ENCODE data around the gene KIAA1328.
"Not testable (repeated sequence)": the region's sequence is repeated elsewhere in the genome, so short reads cannot be mapped to it uniquely, and the experiment has no call there.

Gene KIAA1328

GRCh38 chr18:36903215-36903928 is 74.4 kb downstream of the KIAA1328 start:
- H3K4me1 ChIP-seq (ENCODE audit: insufficient read depth, low read length): no peaks in the 10 kb centered on the region
- no peak overlapping the region for H3K4me3 ChIP-seq (ENCODE audit: low read length)
- no peak overlapping the region for H3K27ac ChIP-seq (ENCODE audit: low read depth, low read length)
- H3K9ac ChIP-seq (ENCODE audit: low read depth, low read length): no peak overlapping the region
- 93% methylated on average over 2 of the region's 3 CpGs for WGBS
- no peaks in the 10 kb centered on the region; the same call in 1 of the 2 replicates for H3K9me3 ChIP-seq (ENCODE audit: insufficient read depth, low read depth, low read length)
- no peaks in the 10 kb centered on the region for H3K27me3 ChIP-seq (ENCODE audit: insufficient read depth, low read length)
- no peaks in the 10 kb centered on the region for H3K36me3 ChIP-seq (ENCODE audit: insufficient read depth, low read length)

DNA sequence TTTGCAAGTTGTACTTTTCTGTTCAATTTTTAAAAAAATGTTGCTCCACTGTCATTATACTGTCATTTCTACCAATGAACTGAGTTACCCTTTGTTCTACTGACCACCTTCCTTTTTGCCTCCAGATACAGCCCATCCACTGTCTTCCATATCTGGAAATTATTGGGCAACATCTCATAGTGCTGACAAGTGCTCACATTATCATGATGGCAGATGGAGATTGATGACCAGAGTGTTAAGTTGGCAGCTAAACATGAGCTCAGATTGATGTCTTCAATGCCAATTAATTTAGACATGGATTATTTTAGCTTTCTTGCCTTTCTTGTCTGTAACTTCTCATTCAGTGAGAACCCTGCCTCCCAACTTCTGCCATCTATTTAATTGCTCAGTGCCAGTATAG is 76.6 kb downstream of the KIAA1328 start:
- H3K4me1 ChIP-seq (ENCODE audit: insufficient read depth, low read length): no peaks in the 10 kb centered on the region
- H3K9ac ChIP-seq (ENCODE audit: low read depth, low read length): no peak overlapping the region
- no peak overlapping the region for H3K27ac ChIP-seq (ENCODE audit: low read depth, low read length)
- no peaks in the 10 kb centered on the region for H3K27me3 ChIP-seq (ENCODE audit: insufficient read depth, low read length)
- H3K4me3 ChIP-seq (ENCODE audit: low read length): no peak overlapping the region
- H3K36me3 ChIP-seq (ENCODE audit: insufficient read depth, low read length): no peaks in the 10 kb centered on the region
- no peaks in the 10 kb centered on the region for H3K9me3 ChIP-seq (ENCODE audit: insufficient read depth, low read depth, low read length)

DNA sequence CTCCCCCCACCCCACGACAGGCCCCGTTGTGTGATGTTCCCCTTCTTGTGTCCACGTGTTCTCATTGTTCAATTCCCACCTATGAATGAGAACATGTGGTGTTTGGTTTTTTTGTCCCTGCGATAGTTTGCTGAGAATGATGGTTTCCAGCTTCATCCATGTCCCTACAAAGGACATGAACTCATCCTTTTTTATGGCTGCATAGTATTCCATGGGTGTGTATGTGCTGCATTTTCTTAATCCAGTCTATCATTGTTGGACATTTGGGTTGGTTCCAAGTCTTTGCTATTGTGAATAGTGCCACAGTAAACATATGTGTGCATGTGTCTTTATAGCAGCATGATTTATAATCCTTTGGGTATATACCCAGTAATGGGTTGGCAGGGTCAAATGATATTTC is 80.4 kb downstream of the KIAA1328 start:
- H3K36me3 ChIP-seq (ENCODE audit: insufficient read depth, low read length): not testable (repeated sequence)
- WGBS: no CpG with 5 or more reads among the region's 4 CpGs

DNA sequence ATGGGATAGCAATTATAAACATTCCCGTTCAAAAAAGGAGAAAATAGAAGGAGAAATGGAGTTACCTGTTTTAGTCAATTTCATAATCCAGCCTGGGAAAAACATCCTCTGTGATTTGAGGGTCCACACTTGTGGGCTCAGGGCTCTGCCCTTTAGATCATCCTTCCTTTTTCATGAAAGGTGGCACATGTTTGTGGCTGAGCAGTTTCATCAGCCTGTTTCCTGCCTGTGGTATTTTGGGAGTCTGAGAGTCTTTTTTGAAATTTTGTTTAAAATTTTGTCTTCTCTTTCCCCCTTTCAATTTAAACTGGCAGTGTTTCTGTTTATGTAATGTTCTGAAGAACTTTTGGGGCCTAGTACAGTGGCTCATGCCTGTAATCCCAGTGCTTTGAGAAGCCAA is 84.0 kb downstream of the KIAA1328 start:
- H3K4me1 ChIP-seq (ENCODE audit: insufficient read depth, low read length): no peaks in the 10 kb centered on the region
- H3K9me3 ChIP-seq (ENCODE audit: insufficient read depth, low read depth, low read length): no peaks in the 10 kb centered on the region
- H3K36me3 ChIP-seq (ENCODE audit: insufficient read depth, low read length): no peaks in the 10 kb centered on the region
- H3K27me3 ChIP-seq (ENCODE audit: insufficient read depth, low read length): no peaks in the 10 kb centered on the region
- H3K9ac ChIP-seq (ENCODE audit: low read depth, low read length): no peak overlapping the region
- no peak overlapping the region for H3K27ac ChIP-seq (ENCODE audit: low read depth, low read length)
- no peak overlapping the region for H3K4me3 ChIP-seq (ENCODE audit: low read length)
- 100% methylated on average over 1 of the region's 1 CpG for WGBS

More for the DNA sequence above, 80.4 kb downstream of the KIAA1328 start:
- not testable (repeated sequence) for H3K9ac ChIP-seq (ENCODE audit: low read depth, low read length); H3K27me3 ChIP-seq (ENCODE audit: insufficient read depth, low read length); H3K4me1 ChIP-seq (ENCODE audit: insufficient read depth, low read length); H3K4me3 ChIP-seq (ENCODE audit: low read length); H3K9me3 ChIP-seq (ENCODE audit: insufficient read depth, low read depth, low read length); H3K27ac ChIP-seq (ENCODE audit: low read depth, low read length)

DNA sequence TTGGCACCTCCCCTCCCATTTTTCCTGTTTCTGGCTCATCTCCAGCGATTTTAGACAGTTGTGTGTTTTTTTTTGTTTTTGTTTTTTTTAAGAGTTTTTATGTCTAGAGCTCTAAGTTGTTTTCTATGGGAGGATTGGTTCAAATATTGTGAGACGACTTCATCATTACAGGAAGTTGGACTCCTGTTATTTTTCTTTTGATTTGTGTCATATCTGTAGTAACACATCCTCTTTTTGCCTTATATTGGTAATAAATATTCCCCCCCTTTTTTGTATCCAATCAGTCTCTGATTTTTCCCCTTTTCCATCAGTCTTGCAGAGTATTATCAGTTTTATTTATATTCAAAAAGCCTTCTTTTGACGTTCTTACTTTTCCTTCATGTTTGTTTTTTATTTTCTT is 89.0 kb downstream of the KIAA1328 start:
- Histone ChIP-seq H3K9ac (ENCODE audit: low read depth, low read length) (no peak overlapping the region), H3K27ac (ENCODE audit: low read depth, low read length) (no peak overlapping the region), H3K4me3 (ENCODE audit: low read length) (no peak overlapping the region), H3K9me3 (ENCODE audit: insufficient read depth, low read depth, low read length) (no peaks in the 10 kb centered on the region), H3K4me1 (ENCODE audit: insufficient read depth, low read length) (no peaks in the 10 kb centered on the region), H3K36me3 (ENCODE audit: insufficient read depth, low read length) (no peaks in the 10 kb centered on the region), H3K27me3 (ENCODE audit: insufficient read depth, low read length) (no peaks in the 10 kb centered on the region)
- WGBS: 90% methylated on average over 3 of the region's 3 CpGs

DNA sequence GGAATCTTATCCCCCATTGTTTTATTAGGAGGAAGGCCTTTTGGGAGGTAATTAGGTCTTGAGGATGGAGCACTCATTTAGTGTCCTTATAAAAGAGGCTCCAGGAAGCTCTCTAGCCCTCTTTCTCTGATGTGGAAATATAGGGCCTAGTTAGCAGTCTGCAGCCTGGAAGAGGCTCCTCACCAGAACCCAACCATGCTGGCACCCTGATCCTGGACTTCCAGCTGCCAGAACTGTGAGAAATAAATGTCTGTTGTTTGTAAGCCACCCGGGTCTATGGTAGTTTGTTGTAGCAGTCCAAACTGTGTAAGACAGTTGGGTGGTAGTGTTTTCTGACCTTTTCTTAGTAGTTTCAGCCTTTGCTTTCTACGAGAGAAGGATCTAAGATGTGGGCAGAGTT is 100.7 kb downstream of the KIAA1328 start:
- H3K9me3 ChIP-seq (ENCODE audit: insufficient read depth, low read depth, low read length): no peaks in the 10 kb centered on the region
- no peaks in the 10 kb centered on the region for H3K36me3 ChIP-seq (ENCODE audit: insufficient read depth, low read length)
- no peak overlapping the region for H3K27ac ChIP-seq (ENCODE audit: low read depth, low read length)
- no peak overlapping the region for H3K9ac ChIP-seq (ENCODE audit: low read depth, low read length)
- no peak overlapping the region for H3K4me3 ChIP-seq (ENCODE audit: low read length)
- 93% methylated on average over 2 of the region's 2 CpGs for WGBS
- H3K4me1 ChIP-seq (ENCODE audit: insufficient read depth, low read length): no peaks in the 10 kb centered on the region
- no peaks in the 10 kb centered on the region for H3K27me3 ChIP-seq (ENCODE audit: insufficient read depth, low read length)

DNA sequence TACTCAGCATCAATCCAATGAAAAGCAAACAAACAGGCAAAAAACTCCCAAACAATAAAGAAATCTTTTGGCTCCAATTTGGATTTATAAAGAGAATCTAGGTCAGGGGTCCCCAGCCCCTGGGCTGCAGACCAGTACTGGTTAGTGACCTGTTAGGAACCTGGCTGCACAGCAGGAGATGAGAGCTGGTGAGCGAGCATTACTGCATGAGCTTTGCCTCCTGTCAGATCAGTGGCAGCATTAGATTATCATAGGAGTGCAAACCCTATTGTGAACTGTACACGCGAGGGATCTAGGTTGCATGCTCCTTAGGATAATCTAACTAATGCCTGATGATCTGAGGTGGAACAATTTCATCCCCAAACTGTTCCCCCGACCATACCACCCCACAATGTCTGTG is 102.2 kb downstream of the KIAA1328 start:
- Histone ChIP-seq H3K27ac (ENCODE audit: low read depth, low read length) (no peak overlapping the region), H3K9ac (ENCODE audit: low read depth, low read length) (no peak overlapping the region), H3K4me1 (ENCODE audit: insufficient read depth, low read length) (no peaks in the 10 kb centered on the region), H3K36me3 (ENCODE audit: insufficient read depth, low read length) (no peaks in the 10 kb centered on the region), H3K4me3 (ENCODE audit: low read length) (no peak overlapping the region), H3K27me3 (ENCODE audit: insufficient read depth, low read length) (no peaks in the 10 kb centered on the region), H3K9me3 (ENCODE audit: insufficient read depth, low read depth, low read length) (no peaks in the 10 kb centered on the region)
- WGBS: 84% methylated on average over 4 of the region's 4 CpGs

- Histone ChIP-seq H3K4me1 (ENCODE audit: insufficient read depth, low read length) (no peaks in the 10 kb centered on the region), H3K27me3 (ENCODE audit: insufficient read depth, low read length) (no peaks in the 10 kb centered on the region), H3K9me3 (ENCODE audit: insufficient read depth, low read depth, low read length) (no peaks in the 10 kb centered on the region), H3K36me3 (ENCODE audit: insufficient read depth, low read length) (no peaks in the 10 kb centered on the region), H3K27ac (ENCODE audit: low read depth, low read length) (no peak overlapping the region), H3K9ac (ENCODE audit: low read depth, low read length) (no peak overlapping the region), H3K4me3 (ENCODE audit: low read length) (no peak overlapping the region)
- WGBS: 96% methylated on average over 2 of the region's 2 CpGs
Measured at GRCh38 chr18:36933552-36933951, 104.6 kb downstream of the KIAA1328 start.

DNA sequence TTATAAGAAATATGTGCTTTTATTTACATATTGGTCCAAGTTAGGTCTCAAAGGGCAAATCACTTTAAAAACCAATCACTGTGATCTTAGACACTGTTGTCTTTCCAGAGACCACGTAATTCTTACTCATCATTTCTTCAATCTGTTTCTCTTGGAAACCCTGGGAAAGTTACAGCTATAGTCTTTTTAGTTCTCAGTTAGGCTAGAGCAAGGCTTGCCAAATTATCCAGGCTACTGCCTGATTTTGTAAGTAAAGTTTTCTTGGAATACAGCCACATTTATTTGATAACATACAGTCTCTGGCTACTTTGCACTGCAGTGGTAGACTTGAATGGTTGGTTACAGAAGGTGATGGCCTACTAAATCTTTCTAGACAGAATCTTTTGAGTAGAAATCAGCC is 106.0 kb downstream of the KIAA1328 start:
- 100% methylated on average over 1 of the region's 1 CpG for WGBS
- no peak overlapping the region for H3K9ac ChIP-seq (ENCODE audit: low read depth, low read length)
- no peaks in the 10 kb centered on the region for H3K36me3 ChIP-seq (ENCODE audit: insufficient read depth, low read length)
- H3K27ac ChIP-seq (ENCODE audit: low read depth, low read length): no peak overlapping the region
- 0 out of 2 replicates have a peak, but pooled peaks cover 3% of the 10 kb centered on the region for H3K9me3 ChIP-seq (ENCODE audit: insufficient read depth, low read depth, low read length)
- no peak overlapping the region for H3K4me3 ChIP-seq (ENCODE audit: low read length)
- no peaks in the 10 kb centered on the region for H3K27me3 ChIP-seq (ENCODE audit: insufficient read depth, low read length)
- H3K4me1 ChIP-seq (ENCODE audit: insufficient read depth, low read length): no peaks in the 10 kb centered on the region

DNA sequence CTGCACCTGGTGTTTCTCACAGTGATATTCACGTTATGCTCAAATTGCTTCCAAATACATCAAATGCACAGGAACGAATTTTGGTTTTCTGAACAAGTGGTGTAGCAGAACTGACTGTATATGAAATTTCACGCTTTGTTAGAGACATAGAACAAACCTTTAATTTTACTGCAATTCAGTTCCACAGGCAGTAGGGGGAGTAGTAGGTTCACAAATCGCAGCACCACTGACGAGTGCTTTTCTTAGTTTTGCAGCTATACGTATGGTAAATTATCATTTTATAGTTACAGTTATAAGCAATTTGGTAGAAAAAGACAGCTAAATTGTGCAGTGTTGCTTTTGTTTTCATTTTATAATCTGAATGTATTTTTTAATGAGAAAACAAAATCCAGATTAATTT is 113.3 kb downstream of the KIAA1328 start:
- Histone ChIP-seq H3K4me1 (ENCODE audit: insufficient read depth, low read length) (peaks cover 23% of the 10 kb centered on the region), H3K27ac (ENCODE audit: low read depth, low read length) (no peak overlapping the region), H3K9me3 (ENCODE audit: insufficient read depth, low read depth, low read length) (0 out of 2 replicates have a peak, but pooled peaks cover 3% of the 10 kb centered on the region), H3K9ac (ENCODE audit: low read depth, low read length) (no peak overlapping the region), H3K36me3 (ENCODE audit: insufficient read depth, low read length) (no peaks in the 10 kb centered on the region), H3K4me3 (ENCODE audit: low read length) (no peak overlapping the region), H3K27me3 (ENCODE audit: insufficient read depth, low read length) (no peaks in the 10 kb centered on the region)
- 16% methylated on average over 5 of the region's 6 CpGs for WGBS

DNA sequence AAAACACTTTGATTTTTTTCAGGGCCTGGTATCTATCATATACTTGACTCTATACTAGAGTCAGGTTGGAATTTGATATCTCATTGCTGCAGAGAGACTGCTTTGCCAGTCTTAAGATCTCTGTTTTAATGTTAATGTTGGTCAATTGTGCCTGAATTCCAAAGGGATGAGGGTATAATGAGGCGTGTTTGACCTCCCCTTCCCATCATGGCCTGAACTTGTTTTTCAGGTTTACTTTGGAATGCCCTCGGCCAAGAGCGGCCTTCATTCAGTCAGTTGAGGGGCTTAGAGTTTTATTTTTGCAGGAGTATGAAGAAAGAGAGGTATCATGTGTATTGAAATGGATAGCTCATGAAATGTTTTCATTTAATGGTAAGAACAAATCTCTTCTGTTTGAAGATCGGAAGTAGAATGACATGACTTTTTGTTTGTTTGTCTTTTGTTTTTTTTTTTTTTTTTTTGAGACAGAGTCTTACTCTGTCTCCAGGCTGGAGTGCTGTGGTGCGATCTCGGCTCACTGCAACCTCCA is 119.0 kb downstream of the KIAA1328 start:
- peak overlapping the region; percentile 56 for H3K9ac ChIP-seq (ENCODE audit: low read depth, low read length)
- peak overlapping the region; percentile 72 for H3K27ac ChIP-seq (ENCODE audit: low read depth, low read length)
- H3K9me3 ChIP-seq (ENCODE audit: insufficient read depth, low read depth, low read length): no peaks in the 10 kb centered on the region

GRCh38 chr18:36950282-36950681 is 121.4 kb downstream of the KIAA1328 start:
- 65% methylated on average over 3 of the region's 4 CpGs for WGBS
- Histone ChIP-seq H3K9ac (ENCODE audit: low read depth, low read length) (no peak overlapping the region), H3K36me3 (ENCODE audit: insufficient read depth, low read length) (no peaks in the 10 kb centered on the region), H3K4me1 (ENCODE audit: insufficient read depth, low read length) (peaks cover 49% of the 10 kb centered on the region), H3K27me3 (ENCODE audit: insufficient read depth, low read length) (no peaks in the 10 kb centered on the region), H3K4me3 (ENCODE audit: low read length) (no peak overlapping the region), H3K27ac (ENCODE audit: low read depth, low read length) (no peak overlapping the region), H3K9me3 (ENCODE audit: insufficient read depth, low read depth, low read length) (no peaks in the 10 kb centered on the region)

More for the DNA sequence above, 119.0 kb downstream of the KIAA1328 start:
- peaks cover 58% of the 10 kb centered on the region for H3K4me1 ChIP-seq (ENCODE audit: insufficient read depth, low read length)
- no peaks in the 10 kb centered on the region for H3K27me3 ChIP-seq (ENCODE audit: insufficient read depth, low read length)
- no peaks in the 10 kb centered on the region for H3K36me3 ChIP-seq (ENCODE audit: insufficient read depth, low read length)
- WGBS: 72% methylated on average over 6 of the region's 6 CpGs
- peak overlapping the region; percentile 28 for H3K4me3 ChIP-seq (ENCODE audit: low read length)

All from HUES64 (cell line).